Gastrocnemius medialis (tissue), 4 donors: ENCODE data around the gene PTPN4. TPM values are rescaled to one million over a fixed set of nuclear protein-coding genes. Genes with fewer than 3 reads are reported as not detected.
A peak's percentile ranks its signal among the peaks of the same experiment; 100 is the strongest.

Experiments
- ATAC-seq, 2 donors: fragments of 150-250 bp; one replicate each; pipeline ENCODE4 v1.9.1; 2016
- DNase-seq, 2 donors: peaks; one replicate each; pipeline ENCODE4 v3.0.0-alpha.2; 2019
- H3K27ac ChIP-seq, 4 donors: fragments of 200-600 bp; sonication (generic); 1 replicate in 1 of 4; 2 replicates in 3 of 4; pipeline ENCODE4 v1.5.1; 2016 to 2018; ENCODE audit warnings: mild to moderate bottlenecking in 2 of 4, moderate library complexity in 1 of 4
- H3K27me3 ChIP-seq, 3 donors: fragments of 200-600 bp; sonication (generic) in 2 of 3; 1 replicate in 1 of 3; 2 replicates in 2 of 3; pipeline versions ENCODE4 v1.5.1 to v1.6.0; 2016 to 2019; ENCODE audit warnings: mild to moderate bottlenecking in 1 of 3, moderate library complexity in 1 of 3
- H3K36me3 ChIP-seq, 2 donors: fragments of 200-600 bp; sonication (generic) in 1 of 2; one replicate each; pipeline ENCODE4 v1.5.1; 2017 to 2018
- H3K4me1 ChIP-seq, 2 donors: fragments of 200-600 bp; sonication (generic) in 1 of 2; one replicate each; pipeline ENCODE4 v1.5.1; 2016 to 2017; ENCODE audit warnings: mild to moderate bottlenecking in 2 of 2
- H3K4me3 ChIP-seq, 4 donors: fragments of 200-600 bp; sonication (generic) in 3 of 4; 1 replicate in 1 of 4; 2 replicates in 3 of 4; pipeline ENCODE4 v1.5.1; 2016 to 2019; ENCODE audit warnings: mild to moderate bottlenecking in 2 of 4
- H3K9me3 ChIP-seq, 3 donors: fragments of 200-600 bp; sonication (generic) in 2 of 3; 1 replicate in 1 of 3; 2 replicates in 2 of 3; pipeline ENCODE4 v1.5.1; 2016 to 2019
- POLR2A ChIP-seq, 2 donors: fragments of 450-650 bp; IDR thresholded peaks; one replicate each; pipeline ENCODE4 v1.6.1; 2017; ENCODE audit warnings: antibody characterized with exemption in 2 of 2, mild to moderate bottlenecking in 2 of 2, moderate library complexity in 2 of 2
- in situ Hi-C, 4 donors: fragments of 200-750 bp; cut with MboI; loops; one replicate each; pipeline versions ENCODE4 v1.15.0 to v1.8.0; 2017; ENCODE audit warnings: low sequenced_read_pairs in 4 of 4
- intact Hi-C: fragments of 100-400 bp; cut with DNase I; formaldehyde crosslinking; loops from one replicate; pipeline ENCODE4 v1.15.1; 2023; ENCODE audit warnings: low total_unique reads
- total RNA-seq, 4 donors: library from RNA; depleted of rRNA; stranded (reverse); fragments of >200 nt; gene quantifications; one replicate each; pipeline versions ENCODE4 v1.1.0 to v1.2.3, GENCODE V29; 2016
- TF ChIP-seq, protein P1 (sequence below), 5 experiments: fragments of 450-650 bp in 3 of 5; fragments of 200-600 bp in 2 of 5; sonication (generic) in 2 of 5; IDR thresholded peaks in 4 of 5; conservative IDR thresholded peaks in 1 of 5; 1 replicate in 4 of 5; 2 replicates in 1 of 5; pipeline ENCODE4 v1.5.1; 2016 to 2019; ENCODE audit warnings: antibody characterized with exemption in 5 of 5, mild to moderate bottlenecking in 3 of 5, moderate library complexity in 3 of 5

PTPN4 gene
- total RNA-seq, 4 donors from 2014 or later, result 12.7 to 37.8 (median 33.5) TPM

DNA sequence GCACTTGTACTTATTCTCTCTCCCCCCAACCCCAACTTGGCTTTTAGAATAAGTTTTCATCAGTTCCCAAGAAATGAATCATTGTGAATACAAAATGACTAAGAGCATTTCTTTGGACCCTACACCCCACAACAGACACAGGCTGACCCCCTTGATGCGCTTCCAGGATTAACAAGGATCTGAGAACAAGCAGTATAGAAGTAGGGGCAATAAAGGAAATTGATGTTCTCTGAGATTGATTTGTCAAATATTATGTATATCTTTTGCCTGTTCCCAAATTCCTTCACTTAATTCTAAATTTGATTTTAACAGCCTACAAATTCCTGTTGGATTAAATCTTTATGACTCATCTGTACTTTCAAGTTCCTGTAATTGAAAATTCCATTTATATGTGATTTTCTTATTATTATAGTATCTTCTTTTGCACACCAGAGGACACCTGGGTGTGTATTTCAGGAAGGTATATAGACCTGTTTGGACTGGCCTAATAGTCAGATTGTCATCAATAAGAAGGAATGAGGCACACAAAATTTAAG, 10.2 kb upstream of the PTPN4 start:
- H3K9me3 ChIP-seq, result no peaks in the 10 kb centered on the region
- in situ Hi-C loops, result loop anchor here (5.0 to 25.0 kb wide), 6 partner anchors 73 to 428 kb away; partner anchors contain the start of gene EPB41L5 (in 1 of the 4)
- no peak for ATAC-seq
- TF ChIP-seq, protein P1, sequence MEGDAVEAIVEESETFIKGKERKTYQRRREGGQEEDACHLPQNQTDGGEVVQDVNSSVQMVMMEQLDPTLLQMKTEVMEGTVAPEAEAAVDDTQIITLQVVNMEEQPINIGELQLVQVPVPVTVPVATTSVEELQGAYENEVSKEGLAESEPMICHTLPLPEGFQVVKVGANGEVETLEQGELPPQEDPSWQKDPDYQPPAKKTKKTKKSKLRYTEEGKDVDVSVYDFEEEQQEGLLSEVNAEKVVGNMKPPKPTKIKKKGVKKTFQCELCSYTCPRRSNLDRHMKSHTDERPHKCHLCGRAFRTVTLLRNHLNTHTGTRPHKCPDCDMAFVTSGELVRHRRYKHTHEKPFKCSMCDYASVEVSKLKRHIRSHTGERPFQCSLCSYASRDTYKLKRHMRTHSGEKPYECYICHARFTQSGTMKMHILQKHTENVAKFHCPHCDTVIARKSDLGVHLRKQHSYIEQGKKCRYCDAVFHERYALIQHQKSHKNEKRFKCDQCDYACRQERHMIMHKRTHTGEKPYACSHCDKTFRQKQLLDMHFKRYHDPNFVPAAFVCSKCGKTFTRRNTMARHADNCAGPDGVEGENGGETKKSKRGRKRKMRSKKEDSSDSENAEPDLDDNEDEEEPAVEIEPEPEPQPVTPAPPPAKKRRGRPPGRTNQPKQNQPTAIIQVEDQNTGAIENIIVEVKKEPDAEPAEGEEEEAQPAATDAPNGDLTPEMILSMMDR (IDR thresholded peaks at IDR 0.05 in 4 of 5, conservative IDR thresholded peaks at IDR 0.05 in 1 of 5), result no peak
- TF ChIP-seq POLR2A (IDR thresholded peaks at IDR 0.05), result no peak
- H3K4me1 ChIP-seq, result peaks cover 0 to 12% of the 10 kb centered on the region in 2 donors
- no peak overlapping the region for H3K4me3 ChIP-seq
- H3K36me3 ChIP-seq, result no peaks in the 10 kb centered on the region
- H3K27ac ChIP-seq, result no peak overlapping the region
- DNase-seq, result no peak
- intact Hi-C loops, result loop anchor here (10.0 kb wide), 1 partner anchor 1425 kb away; no protein-coding TSS in a partner anchor
- H3K27me3 ChIP-seq, result no peaks in the 10 kb centered on the region

DNA sequence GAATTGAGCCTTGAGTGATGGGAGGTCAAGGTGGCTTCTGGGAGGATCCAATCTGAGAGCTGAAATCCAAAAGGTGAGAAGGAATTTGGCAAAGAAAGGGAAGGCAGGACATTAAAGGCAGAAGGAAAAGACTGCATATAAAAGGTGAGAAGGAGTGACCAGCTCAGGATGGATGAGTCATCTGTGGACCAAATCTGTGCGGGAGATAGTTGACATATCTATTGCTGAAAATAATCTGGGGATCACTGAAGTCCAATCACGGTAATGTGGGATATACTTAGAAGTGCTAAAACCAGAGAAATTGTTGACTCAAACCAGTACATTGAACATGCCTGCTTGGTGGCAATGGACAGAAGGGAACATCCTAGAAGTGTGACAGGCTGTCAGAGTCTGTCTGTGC, 8.0 kb upstream of the PTPN4 start:
- in situ Hi-C loops (loop anchor here (5.0 to 25.0 kb wide), 6 partner anchors 71 to 426 kb away; partner anchors contain the start of gene EPB41L5 (in 1 of the 4)), intact Hi-C loops (loop anchor here (2.0 to 10.0 kb wide), 2 partner anchors 423 to 1423 kb away; no protein-coding TSS in a partner anchor)
- no peak for DNase-seq

GRCh38 chr2:119753041-119753929, 6.4 kb upstream of the PTPN4 start:
- DNase-seq (no peak), ATAC-seq (peak; percentile 42 to 46)
- Histone ChIP-seq H3K4me3 (no peak overlapping the region), H3K9me3 (no peaks in the 10 kb centered on the region), H3K36me3 (no peaks in the 10 kb centered on the region), H3K4me1 (peaks cover 0 to 21% of the 10 kb centered on the region in 2 donors), H3K27ac (peak overlapping the region in 2 of 4 donors; percentile 6 to 8), H3K27me3 (no peaks in the 10 kb centered on the region)
- TF ChIP-seq POLR2A (IDR thresholded peaks at IDR 0.05), result no peak
- TF ChIP-seq, protein P1 (IDR thresholded peaks at IDR 0.05 in 4 of 5, conservative IDR thresholded peaks at IDR 0.05 in 1 of 5), result peak in 4 of 5 experiments; percentile 55 to 82 (median 68)
- intact Hi-C loops, result loop anchor here (1.0 to 10.0 kb wide), 3 partner anchors 70 to 1422 kb away; no protein-coding TSS in a partner anchor
- in situ Hi-C loops, result loop anchor here (5.0 to 25.0 kb wide), 6 partner anchors 69 to 424 kb away; partner anchors contain the start of gene EPB41L5 (in 1 of the 4)

More for the DNA sequence above, 8.0 kb upstream of the PTPN4 start:
- H3K36me3 ChIP-seq, result no peaks in the 10 kb centered on the region
- ATAC-seq, result no peak
- TF ChIP-seq, protein P1 (IDR thresholded peaks at IDR 0.05 in 4 of 5, conservative IDR thresholded peaks at IDR 0.05 in 1 of 5), result no peak
- no peak for TF ChIP-seq POLR2A (IDR thresholded peaks at IDR 0.05)
- H3K4me3 ChIP-seq, result no peak overlapping the region
- H3K27ac ChIP-seq, result no peak overlapping the region
- H3K4me1 ChIP-seq, result peaks cover 0 to 12% of the 10 kb centered on the region in 2 donors
- no peaks in the 10 kb centered on the region for H3K9me3 ChIP-seq
- H3K27me3 ChIP-seq, result no peaks in the 10 kb centered on the region

- no peak overlapping the region for H3K4me3 ChIP-seq
- peaks cover 5 to 21% of the 10 kb centered on the region in 2 donors for H3K4me1 ChIP-seq
- in situ Hi-C loops, result loop anchor here (5.0 to 25.0 kb wide), 6 partner anchors 68 to 423 kb away; partner anchors contain the start of gene EPB41L5 (in 1 of the 4)
- ATAC-seq (no peak), DNase-seq (no peak)
- no peaks in the 10 kb centered on the region for H3K9me3 ChIP-seq
- peak overlapping the region in 2 of 4 donors; percentile 6 to 8 for H3K27ac ChIP-seq
- intact Hi-C loops, result loop anchor here (1.0 to 10.0 kb wide), 3 partner anchors 69 to 1421 kb away; no protein-coding TSS in a partner anchor
- TF ChIP-seq, protein P1 (IDR thresholded peaks at IDR 0.05 in 4 of 5, conservative IDR thresholded peaks at IDR 0.05 in 1 of 5), result no peak
- TF ChIP-seq POLR2A (IDR thresholded peaks at IDR 0.05), result no peak
- H3K36me3 ChIP-seq, result no peaks in the 10 kb centered on the region
- H3K27me3 ChIP-seq, result no peaks in the 10 kb centered on the region
Measured at GRCh38 chr2:119753930-119754321, 5.8 kb upstream of the PTPN4 start.
